Panc1 (cell line): Measurements from ENCODE around the gene TECPR2. TPM values are rescaled to one million over a fixed set of nuclear protein-coding genes. Genes with fewer than 3 reads are reported as not detected.

Experiments used
- ATAC-seq: fragments of 200-7000 bp; cut with Tn5 transposase; 2 replicates; pipeline ENCODE4 v1.9.1; 2020; ENCODE audit warnings: mild to moderate bottlenecking, moderate library complexity
- BruUV-seq: library from RNA; stranded (reverse); fragments of 400-500 nt; replicated peaks from 2 replicates; lab custom pipeline; 2021; lab: Mats Ljungman, UMichigan
- CTCF ChIA-PET: fragments of 300-600 bp; sonication (Branson Sonifier 250); formaldehyde crosslinking; loops from one replicate; lab custom pipeline; 2022; ENCODE audit warnings: antibody characterized with exemption; lab: Charles Lee
- POLR2A ChIA-PET: fragments of 300-600 bp; sonication (Branson Sonifier 250); formaldehyde crosslinking; loops from one replicate; lab custom pipeline; 2022; ENCODE audit warnings: antibody characterized with exemption; lab: Charles Lee
- DNase-seq: peaks from one replicate; pipeline ENCODE4 v3.0.0-alpha.2; 2010; ENCODE audit warnings: low read depth, low spot score
- H3K27ac ChIP-seq: 2 replicates; pipeline ENCODE4 v1.5.1; 2011; ENCODE audit warnings: mild to moderate bottlenecking, low read length, inconsistent platforms
- H3K27me3 ChIP-seq: fragments of 200-500 bp; sonication (Bioruptor generic); 2 replicates; pipeline ENCODE4 v1.6.0; 2014; ENCODE audit warnings: low read length, inconsistent platforms; ENCODE audit not compliant: control insufficient read depth, insufficient read depth
- H3K36me3 ChIP-seq: fragments of 200-500 bp; sonication (Bioruptor generic); 2 replicates; pipeline ENCODE4 v1.5.1; 2014; ENCODE audit warnings: inconsistent platforms, mild to moderate bottlenecking, low read length, moderate library complexity; ENCODE audit not compliant: control insufficient read depth, insufficient read depth
- H3K4me1 ChIP-seq: 2 replicates; pipeline ENCODE4 v1.5.1; 2011; ENCODE audit warnings: inconsistent platforms, mild to moderate bottlenecking, low read length, moderate library complexity; ENCODE audit not compliant: control insufficient read depth, insufficient read depth
- H3K4me3 ChIP-seq, 2 experiments: 2 replicates each; pipeline ENCODE4 v1.5.1; 2011 to 2012; ENCODE audit warnings: low read depth in 2 of 2, low read length in 2 of 2, mild to moderate bottlenecking in 2 of 2, inconsistent platforms in 1 of 2, moderate library complexity in 1 of 2
- H3K9me3 ChIP-seq: fragments of 200-500 bp; sonication (Bioruptor generic); 2 replicates; pipeline ENCODE4 v1.5.1; 2014; ENCODE audit warnings: low read depth, mild to moderate bottlenecking, inconsistent platforms, low read length, moderate library complexity; ENCODE audit not compliant: control insufficient read depth, insufficient read depth
- POLR2AphosphoS5 ChIP-seq: IDR thresholded peaks from 2 replicates; pipeline ENCODE4 v1.6.1; 2012; ENCODE audit warnings: mild to moderate bottlenecking, low read depth, low read length, moderate library complexity
- REST ChIP-seq, 2 experiments: IDR thresholded peaks; 2 replicates each; pipeline ENCODE4 v1.6.1; 2011 to 2012; ENCODE audit warnings: low read depth in 2 of 2, control low read depth in 1 of 2, low read length in 1 of 2, mild to moderate bottlenecking in 1 of 2, moderate library complexity in 1 of 2; ENCODE audit not compliant: insufficient read depth in 1 of 2
- SIN3A ChIP-seq: IDR thresholded peaks from 2 replicates; pipeline ENCODE4 v1.6.1; 2012; ENCODE audit warnings: low read depth, mild to moderate bottlenecking, low read length, moderate library complexity, borderline replicate concordance; ENCODE audit not compliant: insufficient read depth
- TCF7L2 ChIP-seq: IDR thresholded peaks from 2 replicates; pipeline ENCODE4 v1.6.1; 2011; ENCODE audit warnings: mild to moderate bottlenecking, low read depth, low read length, inconsistent platforms
- in situ Hi-C: cut with HindIII; loops from 2 replicates; pipeline ENCODE4 v1.10.0; 2016; ENCODE audit warnings: low sequenced_read_pairs, low pct_unique_long_range_greater_than_20kb
- intact Hi-C: fragments of 100-400 bp; cut with micrococcal nuclease; formaldehyde crosslinking; loops from one replicate; pipeline ENCODE4 v1.10.0; 2022; ENCODE audit not compliant: unreplicated experiment
- total RNA-seq: library from RNA; stranded (reverse); gene quantifications from one replicate; pipeline ENCODE4 v1.2.1, GENCODE V29; 2021; ENCODE audit not compliant: unreplicated experiment
- TF ChIP-seq, protein P1 (sequence below): fragments of 450-650 bp; IDR thresholded peaks from 2 replicates; pipeline ENCODE4 v1.5.1; 2017; ENCODE audit warnings: mild to moderate bottlenecking

TECPR2 gene
- total RNA-seq, 1 experiment from 2014 or later = 15.5 TPM

DNA sequence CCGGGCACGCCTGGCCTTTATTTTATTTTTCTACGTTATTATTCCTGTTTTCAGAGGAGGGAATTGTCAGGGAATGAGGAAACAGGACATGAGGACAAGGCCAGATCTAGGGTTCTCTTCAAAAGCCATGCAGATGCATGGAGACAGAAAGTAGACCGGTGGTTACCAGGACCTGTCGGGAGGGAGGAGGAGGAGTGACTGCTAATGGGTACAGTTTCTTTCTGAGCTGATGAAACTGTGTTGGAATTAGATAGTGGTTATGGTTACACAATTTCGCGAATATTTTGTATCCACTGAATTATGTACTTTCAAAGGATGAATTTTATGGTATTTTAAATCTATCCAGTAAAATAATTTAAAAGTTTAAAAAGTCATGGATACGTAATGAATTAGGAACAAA is 31.9 kb upstream of the TECPR2 start:
- Histone ChIP-seq H3K9me3 (no peaks in the 10 kb centered on the region), H3K27me3 (no peaks in the 10 kb centered on the region), H3K36me3 (peaks cover 2% of the 10 kb centered on the region; the same call in 1 of the 2 replicates), H3K27ac (no peak overlapping the region), H3K4me3 (no peak overlapping the region), H3K4me1 (no peaks in the 10 kb centered on the region)
- TF ChIP-seq TCF7L2 (no peak), POLR2AphosphoS5 (no peak), SIN3A (no peak), REST (IDR thresholded peaks at IDR 0.05; ENCODE audit: insufficient read depth in 1 of 2, low read depth in 2 of 2, low read length in 1 of 2) (no peak)
- TF ChIP-seq, protein P1, sequence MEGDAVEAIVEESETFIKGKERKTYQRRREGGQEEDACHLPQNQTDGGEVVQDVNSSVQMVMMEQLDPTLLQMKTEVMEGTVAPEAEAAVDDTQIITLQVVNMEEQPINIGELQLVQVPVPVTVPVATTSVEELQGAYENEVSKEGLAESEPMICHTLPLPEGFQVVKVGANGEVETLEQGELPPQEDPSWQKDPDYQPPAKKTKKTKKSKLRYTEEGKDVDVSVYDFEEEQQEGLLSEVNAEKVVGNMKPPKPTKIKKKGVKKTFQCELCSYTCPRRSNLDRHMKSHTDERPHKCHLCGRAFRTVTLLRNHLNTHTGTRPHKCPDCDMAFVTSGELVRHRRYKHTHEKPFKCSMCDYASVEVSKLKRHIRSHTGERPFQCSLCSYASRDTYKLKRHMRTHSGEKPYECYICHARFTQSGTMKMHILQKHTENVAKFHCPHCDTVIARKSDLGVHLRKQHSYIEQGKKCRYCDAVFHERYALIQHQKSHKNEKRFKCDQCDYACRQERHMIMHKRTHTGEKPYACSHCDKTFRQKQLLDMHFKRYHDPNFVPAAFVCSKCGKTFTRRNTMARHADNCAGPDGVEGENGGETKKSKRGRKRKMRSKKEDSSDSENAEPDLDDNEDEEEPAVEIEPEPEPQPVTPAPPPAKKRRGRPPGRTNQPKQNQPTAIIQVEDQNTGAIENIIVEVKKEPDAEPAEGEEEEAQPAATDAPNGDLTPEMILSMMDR = no peak
- BruUV-seq = no TSS peak
- in situ Hi-C loops (no loop called here), intact Hi-C loops (no loop called here)
- no peak for DNase-seq
- CTCF ChIA-PET = no interaction called here
- POLR2A ChIA-PET = no interaction called here
- no peak for ATAC-seq

DNA sequence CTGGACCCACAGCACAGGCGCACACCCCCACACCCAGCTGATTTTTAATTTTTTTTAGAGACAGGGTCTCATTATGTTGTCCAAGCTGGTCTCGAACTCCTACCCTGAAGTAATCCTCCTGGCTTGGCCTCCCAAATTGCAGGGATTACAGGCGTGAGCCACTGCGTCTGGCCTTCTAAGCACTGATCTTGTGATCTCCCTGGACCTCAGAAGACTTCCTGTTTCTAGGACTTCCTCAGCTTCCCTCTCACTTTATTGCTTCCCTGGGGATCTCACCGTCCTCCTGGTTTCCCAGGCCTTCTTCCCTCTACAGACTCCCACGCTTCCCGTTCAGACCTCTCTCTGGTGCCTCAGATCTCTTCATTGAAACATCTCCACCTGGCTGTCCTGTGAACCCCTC is 29.4 kb upstream of the TECPR2 start:
- Histone ChIP-seq H3K27me3 (no peaks in the 10 kb centered on the region), H3K4me3 (no peak overlapping the region), H3K27ac (no peak overlapping the region), H3K9me3 (no peaks in the 10 kb centered on the region), H3K4me1 (no peaks in the 10 kb centered on the region), H3K36me3 (peaks cover 2% of the 10 kb centered on the region; the same call in 1 of the 2 replicates)
- DNase-seq = no peak
- ChIA-PET CTCF (no interaction called here), POLR2A (no interaction called here)
- no peak for TF ChIP-seq SIN3A
- no peak for TF ChIP-seq REST (IDR thresholded peaks at IDR 0.05; ENCODE audit: insufficient read depth in 1 of 2, low read depth in 2 of 2, low read length in 1 of 2)
- no peak for TF ChIP-seq POLR2AphosphoS5
- TF ChIP-seq, protein P1 = no peak
- no peak for TF ChIP-seq TCF7L2
- ATAC-seq = no peak
- in situ Hi-C loops = no loop called here
- BruUV-seq = no TSS peak
- intact Hi-C loops = no loop called here
